ENCODE results near the gene KCNQ1.

KCNQ1 gene

DNA sequence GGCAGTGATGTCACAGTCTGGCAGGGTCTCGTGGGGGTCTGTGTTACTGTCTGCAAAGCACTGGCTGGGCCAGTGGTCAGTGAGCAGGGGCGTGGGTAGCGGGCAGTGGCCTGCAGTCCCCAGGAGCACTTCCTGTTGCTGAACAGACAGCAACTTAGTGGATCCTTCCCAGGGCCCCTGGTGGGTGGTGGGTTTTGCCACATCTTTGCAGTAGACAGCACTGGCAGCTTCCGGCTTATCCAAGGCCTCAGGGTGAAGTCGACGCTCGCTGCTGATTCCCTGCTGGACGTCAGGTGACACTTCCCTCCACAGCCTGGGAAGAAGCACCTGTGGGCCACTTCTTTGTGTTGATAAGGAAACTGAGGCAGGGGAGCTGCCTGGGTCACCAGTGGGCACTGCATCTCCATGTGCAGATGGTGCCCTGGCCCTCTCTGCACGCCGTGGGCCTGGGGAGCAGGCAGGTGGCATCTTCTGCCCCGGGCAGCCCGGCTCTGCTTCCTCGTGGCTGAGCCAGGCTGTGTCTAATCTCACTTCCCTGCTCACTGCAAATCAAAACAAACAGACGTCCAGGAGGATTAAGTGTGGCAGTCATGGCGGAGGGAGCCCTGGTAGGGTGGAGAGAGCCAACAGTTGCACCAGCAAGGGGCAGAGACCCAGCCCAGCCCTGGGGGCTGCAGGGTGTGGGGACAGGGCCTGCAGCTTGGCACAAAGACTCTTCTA lies 79.8 kb downstream of the KCNQ1 start:
- DNase-seq (ENCODE audit: low read depth in 2 of 2) = no peak

GRCh38 chr11:2525166-2525861 lies 80.5 kb downstream of the KCNQ1 start:
- DNase-seq (ENCODE audit: low read depth in 2 of 2) = no peak

GRCh38 chr11:2525941-2526807 lies 81.4 kb downstream of the KCNQ1 start:
- DNase-seq (ENCODE audit: low read depth in 2 of 2) = no peak

GRCh38 chr11:2526808-2527381 lies 82.1 kb downstream of the KCNQ1 start:
- DNase-seq (ENCODE audit: low read depth in 2 of 2) = no peak

DNA sequence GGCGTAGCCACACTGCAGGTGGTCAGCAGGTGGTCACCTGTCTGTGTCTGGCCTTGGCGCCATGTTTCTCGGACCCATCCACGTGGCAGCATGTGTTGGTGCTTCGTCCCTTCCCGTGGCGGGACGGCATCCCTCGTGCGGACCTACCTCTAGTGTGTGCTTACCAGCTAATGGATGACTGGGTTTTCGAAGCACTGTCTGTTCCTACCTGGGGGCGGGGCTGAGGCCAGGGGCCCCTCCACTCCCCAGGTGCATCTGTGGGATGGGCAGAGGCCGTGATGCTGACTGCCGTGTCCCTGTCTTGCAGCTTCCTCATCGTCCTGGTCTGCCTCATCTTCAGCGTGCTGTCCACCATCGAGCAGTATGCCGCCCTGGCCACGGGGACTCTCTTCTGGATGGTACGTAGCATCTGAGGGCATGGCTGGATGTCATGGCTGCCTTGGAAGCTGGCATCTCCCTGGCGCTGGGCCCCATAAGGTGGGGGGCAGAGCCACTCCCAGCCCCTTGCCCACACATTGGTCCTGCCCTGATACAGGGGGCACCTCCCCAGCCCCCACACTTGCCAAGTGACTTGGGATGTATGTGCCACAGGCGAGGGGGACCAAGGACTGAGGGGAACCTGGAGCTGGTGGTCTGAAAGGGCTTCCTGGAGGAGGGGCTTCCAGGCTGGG lies 82.9 kb downstream of the KCNQ1 start:
- DNase-seq (ENCODE audit: low read depth in 2 of 2) = no peak

- no peak for DNase-seq (ENCODE audit: low read depth in 2 of 2)
Observed at GRCh38 chr11:2528301-2529050, 83.7 kb downstream of the KCNQ1 start.

DNA sequence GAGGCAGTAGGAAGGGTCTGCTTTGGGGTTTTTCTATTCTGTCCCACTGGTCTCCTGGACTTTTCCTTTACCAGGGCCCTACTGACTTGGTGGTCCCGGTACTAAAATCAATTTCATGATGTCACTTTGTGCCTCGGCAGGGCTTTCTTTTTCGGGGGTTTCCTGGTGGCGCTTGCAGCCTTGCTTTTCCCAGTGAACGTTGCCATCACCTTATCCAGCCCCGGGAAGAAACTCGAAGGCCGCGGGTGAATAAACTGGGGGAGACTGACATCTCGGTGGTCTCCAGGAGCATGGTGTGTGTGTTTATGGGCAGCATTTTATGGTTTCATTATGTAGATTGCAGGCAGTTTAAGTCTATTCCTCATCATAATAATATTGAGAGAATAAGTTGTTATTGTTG lies 84.4 kb downstream of the KCNQ1 start:
- no peak for DNase-seq (ENCODE audit: low read depth in 2 of 2)

DNA sequence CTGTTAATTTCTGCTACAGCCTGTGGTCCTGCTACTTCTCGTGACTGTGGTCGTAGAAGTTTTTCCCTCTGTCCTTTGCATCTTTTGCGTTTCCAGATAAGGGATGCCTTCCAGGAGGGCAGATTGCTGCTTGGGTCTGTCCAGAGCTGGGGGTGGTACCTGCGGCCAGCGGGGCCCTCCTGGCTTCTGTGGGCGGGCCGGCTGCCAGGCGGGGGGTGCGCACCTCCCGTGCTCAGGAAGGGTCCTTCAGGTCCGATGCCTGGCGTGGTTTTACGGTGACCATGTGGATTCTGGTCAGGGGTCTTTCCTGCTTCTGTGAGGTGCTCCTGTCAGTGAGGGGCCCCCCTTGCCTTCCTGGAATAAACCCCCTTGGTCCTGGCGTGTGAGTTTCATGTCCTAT lies 84.8 kb downstream of the KCNQ1 start:
- DNase-seq (ENCODE audit: low read depth in 2 of 2) = no peak

DNA sequence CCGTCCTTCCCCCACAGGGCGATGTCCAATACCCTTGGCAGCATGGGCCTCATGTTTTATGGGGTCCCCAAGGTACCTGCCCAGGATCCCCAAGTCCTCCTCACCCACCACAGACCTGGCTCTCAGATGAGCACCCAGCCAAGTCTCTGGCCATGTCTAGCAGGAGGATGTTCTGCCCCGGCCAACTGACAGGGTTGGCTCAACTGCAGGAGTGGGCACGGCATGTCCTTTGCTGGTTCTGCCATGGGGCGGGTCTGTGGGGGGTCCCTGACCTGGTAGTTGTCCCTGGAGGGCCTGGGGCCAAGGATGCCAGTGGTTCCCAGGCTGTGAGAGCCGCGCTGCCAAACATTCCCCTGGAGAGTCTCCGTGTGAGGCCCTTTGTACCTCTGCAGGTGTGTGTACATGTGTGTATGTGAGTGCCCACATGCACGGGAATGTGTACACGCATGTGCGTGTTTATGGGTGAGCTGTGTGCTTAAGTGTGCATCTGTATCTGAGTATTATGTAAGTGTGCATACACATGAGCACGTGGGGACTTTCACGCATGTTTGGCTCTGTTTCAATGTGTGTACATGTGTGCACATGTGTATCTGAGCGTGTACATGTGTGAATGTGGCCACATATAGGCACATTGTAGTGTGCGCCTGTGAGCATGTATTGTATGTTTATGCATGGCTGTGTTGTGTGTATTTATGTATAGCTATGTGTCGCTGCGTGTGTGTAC lies 85.5 kb downstream of the KCNQ1 start:
- DNase-seq (ENCODE audit: low read depth in 2 of 2) = no peak

GRCh38 chr11:2530855-2531200 lies 86.0 kb downstream of the KCNQ1 start:
- DNase-seq (ENCODE audit: low read depth in 2 of 2) = no peak

DNA sequence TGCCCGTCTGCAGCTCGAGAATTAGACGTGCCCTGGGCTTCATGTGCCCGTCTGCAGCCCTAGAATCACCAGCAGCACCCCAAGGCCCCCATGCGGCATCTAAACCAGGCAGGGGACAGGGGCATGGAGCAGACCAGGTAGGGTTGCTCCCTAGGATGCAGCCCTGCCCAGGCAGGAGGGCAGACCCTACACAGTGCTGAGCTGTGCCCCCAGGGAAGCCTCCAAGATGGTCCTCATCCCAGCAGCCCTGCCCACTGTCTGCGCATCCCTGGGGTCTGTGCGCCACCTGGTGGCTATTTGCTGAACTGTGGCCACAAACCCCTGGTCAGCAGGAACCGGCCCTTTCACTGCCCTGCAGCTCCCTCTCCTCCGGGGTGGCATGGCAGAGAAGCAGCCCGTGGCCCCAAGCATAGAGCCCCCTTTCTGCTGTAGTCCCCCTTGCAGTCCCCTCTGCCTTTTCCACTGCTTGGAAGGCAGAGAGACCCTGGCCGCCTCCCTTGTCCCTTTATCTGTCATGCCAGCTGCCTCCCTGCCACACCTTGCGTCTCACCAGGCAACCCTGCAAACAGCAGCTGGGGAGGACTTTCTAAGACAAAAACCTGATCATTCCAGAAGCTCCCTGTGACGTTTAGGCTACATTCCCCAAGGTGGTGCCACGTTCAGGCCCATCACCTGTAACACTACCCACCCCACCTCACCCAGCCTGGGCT lies 86.6 kb downstream of the KCNQ1 start:
- peak; percentile 0 to 10 for DNase-seq (ENCODE audit: low read depth in 2 of 2)

DNA sequence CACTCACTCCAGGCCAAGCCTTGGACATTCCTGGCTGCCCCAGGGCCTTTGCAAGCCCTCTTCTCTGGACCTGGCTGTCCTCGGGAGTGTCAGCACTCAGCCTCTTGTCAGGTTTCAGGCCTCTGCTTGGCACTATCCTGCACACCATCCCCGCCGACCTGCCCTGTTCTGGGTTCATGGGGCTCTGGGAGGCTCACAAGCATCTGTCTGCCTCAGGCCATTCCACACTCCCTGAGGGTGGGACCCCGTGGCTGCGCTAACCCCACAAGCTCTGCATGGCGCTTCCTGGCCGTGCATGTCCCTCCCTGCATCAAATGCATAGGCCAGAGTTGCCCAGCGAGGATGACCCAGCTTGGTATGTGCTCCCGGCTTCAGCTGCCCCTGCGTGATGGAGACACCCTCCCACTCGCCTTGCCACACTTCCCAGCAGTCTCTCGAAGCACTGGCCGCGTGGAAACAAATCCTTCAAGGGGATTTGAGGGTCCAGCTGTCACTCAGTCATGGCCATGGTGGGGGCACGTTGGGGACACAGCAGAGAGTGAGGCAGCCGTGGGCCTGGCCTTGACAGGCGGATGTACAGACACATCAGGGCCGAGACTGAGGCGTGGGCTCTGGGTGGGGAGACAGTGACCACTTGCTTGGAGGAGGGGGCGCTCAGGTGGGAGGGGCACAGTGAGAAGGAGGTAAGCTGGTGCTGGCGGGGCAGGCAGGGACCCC lies 87.3 kb downstream of the KCNQ1 start:
- DNase-seq (ENCODE audit: low read depth in 2 of 2) = no peak

DNA sequence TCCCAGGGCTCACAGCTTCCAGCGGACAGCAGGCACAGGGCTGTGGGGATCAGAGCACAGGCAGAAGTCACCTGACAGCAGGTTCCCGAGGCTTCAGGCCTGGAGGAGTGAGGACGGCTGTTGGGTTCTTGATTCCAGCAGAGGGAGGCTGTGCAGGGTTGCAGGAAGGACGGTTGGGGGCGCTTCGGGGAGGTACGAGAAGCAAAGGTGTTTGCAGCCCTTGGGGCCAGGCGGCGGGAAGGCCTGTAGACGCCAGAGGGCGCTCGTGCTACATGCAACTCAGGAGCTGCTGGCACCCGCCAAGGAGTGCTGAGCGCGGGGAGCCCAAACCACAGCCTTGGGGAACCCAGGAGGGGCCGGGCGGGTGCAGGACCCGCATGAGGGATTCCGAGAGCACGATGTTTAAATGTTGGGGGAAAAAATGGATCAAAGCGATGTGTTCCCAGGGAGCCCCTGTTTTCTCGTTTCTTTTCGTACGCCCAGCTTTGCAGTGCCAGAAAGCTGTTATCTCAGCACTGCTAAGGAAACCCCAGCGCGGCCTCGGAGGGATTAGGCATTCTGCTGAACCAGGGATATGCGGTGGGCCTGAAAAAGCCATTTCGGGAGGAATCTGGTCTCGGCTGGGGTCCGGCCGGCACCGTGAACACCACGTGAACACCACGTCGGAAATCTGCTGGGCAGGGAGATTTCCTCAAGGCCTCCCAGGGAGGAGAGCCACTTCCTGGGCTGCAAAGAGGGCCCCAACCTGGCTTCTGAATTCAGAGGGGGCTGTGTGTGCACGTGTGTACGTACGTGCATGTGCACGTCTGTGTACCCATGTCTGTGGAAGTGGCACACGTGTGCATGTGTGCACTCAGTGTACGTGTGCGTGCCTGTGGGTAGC lies 88.1 kb downstream of the KCNQ1 start:
- peak; percentile 55 to 56 for DNase-seq (ENCODE audit: low read depth in 2 of 2)

- peak; percentile 78 to 81 for DNase-seq (ENCODE audit: low read depth in 2 of 2)
Observed at GRCh38 chr11:2533587-2534133, 88.9 kb downstream of the KCNQ1 start.

DNA sequence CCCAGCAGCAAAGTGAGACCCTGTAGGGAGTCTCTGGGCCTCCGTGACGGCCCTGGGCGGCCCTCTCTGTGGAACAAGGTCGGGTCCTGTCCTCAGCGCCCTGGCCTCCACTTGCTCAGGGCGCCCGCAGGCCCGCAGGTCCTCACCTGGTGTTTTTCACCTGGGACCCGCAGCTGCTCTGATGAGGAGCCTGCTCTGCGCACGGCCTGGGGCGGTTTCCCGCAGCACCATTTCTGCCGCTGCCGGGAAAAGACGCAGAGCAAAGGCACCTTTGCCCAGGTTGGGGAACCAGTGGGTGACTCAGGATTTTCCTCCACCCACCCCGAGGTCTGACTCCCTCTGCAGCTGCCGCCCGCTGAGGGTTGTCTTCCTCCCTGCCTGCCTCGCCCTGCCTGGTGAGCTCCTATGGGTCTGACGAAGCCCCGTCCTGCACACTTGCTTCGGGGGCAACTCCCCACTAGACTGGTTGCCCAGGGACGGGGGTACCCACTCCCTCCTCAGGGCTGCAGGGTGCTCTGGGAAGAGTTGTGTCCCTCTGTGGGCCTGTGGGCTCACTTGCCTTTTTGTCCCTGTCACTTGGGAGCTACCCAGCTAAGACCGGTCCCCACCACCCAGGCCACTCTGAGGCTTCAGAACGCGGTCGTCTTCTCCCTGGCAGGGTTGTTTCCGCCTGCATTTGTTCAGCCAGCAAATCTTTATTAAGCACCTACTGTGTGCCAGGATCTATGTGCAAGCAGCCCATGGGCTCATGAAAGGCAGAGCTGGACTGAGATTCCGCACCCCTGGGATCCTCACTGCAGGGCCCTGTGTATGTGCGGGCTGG lies 89.5 kb downstream of the KCNQ1 start:
- DNase-seq (ENCODE audit: low read depth in 2 of 2) = no peak

- DNase-seq (ENCODE audit: low read depth in 2 of 2) = no peak
Observed at GRCh38 chr11:2534957-2535672, 90.3 kb downstream of the KCNQ1 start.
